Panc1 (cell line): ENCODE data around the gene HELZ. TPM values are rescaled to one million over a fixed set of nuclear protein-coding genes. Genes with fewer than 3 reads are reported as not detected.

Experiments used
- ATAC-seq: fragments of 200-7000 bp; cut with Tn5 transposase; 2 replicates; pipeline ENCODE4 v1.9.1; 2020; ENCODE audit warnings: mild to moderate bottlenecking, moderate library complexity
- BruUV-seq: library from RNA; stranded (reverse); fragments of 400-500 nt; replicated peaks from 2 replicates; lab custom pipeline; 2021; lab: Mats Ljungman, UMichigan
- CTCF ChIA-PET: fragments of 300-600 bp; sonication (Branson Sonifier 250); formaldehyde crosslinking; loops from one replicate; lab custom pipeline; 2022; ENCODE audit warnings: antibody characterized with exemption; lab: Charles Lee
- POLR2A ChIA-PET: fragments of 300-600 bp; sonication (Branson Sonifier 250); formaldehyde crosslinking; loops from one replicate; lab custom pipeline; 2022; ENCODE audit warnings: antibody characterized with exemption; lab: Charles Lee
- DNase-seq: peaks from one replicate; pipeline ENCODE4 v3.0.0-alpha.2; 2010; ENCODE audit warnings: low read depth, low spot score
- H3K27ac ChIP-seq: 2 replicates; pipeline ENCODE4 v1.5.1; 2011; ENCODE audit warnings: mild to moderate bottlenecking, low read length, inconsistent platforms
- H3K27me3 ChIP-seq: fragments of 200-500 bp; sonication (Bioruptor generic); 2 replicates; pipeline ENCODE4 v1.6.0; 2014; ENCODE audit warnings: low read length, inconsistent platforms; ENCODE audit not compliant: control insufficient read depth, insufficient read depth
- H3K36me3 ChIP-seq: fragments of 200-500 bp; sonication (Bioruptor generic); 2 replicates; pipeline ENCODE4 v1.5.1; 2014; ENCODE audit warnings: inconsistent platforms, mild to moderate bottlenecking, low read length, moderate library complexity; ENCODE audit not compliant: control insufficient read depth, insufficient read depth
- H3K4me1 ChIP-seq: 2 replicates; pipeline ENCODE4 v1.5.1; 2011; ENCODE audit warnings: inconsistent platforms, mild to moderate bottlenecking, low read length, moderate library complexity; ENCODE audit not compliant: control insufficient read depth, insufficient read depth
- H3K4me3 ChIP-seq, 2 experiments: 2 replicates each; pipeline ENCODE4 v1.5.1; 2011 to 2012; ENCODE audit warnings: low read depth in 2 of 2, low read length in 2 of 2, mild to moderate bottlenecking in 2 of 2, inconsistent platforms in 1 of 2, moderate library complexity in 1 of 2
- H3K9me3 ChIP-seq: fragments of 200-500 bp; sonication (Bioruptor generic); 2 replicates; pipeline ENCODE4 v1.5.1; 2014; ENCODE audit warnings: low read depth, mild to moderate bottlenecking, inconsistent platforms, low read length, moderate library complexity; ENCODE audit not compliant: control insufficient read depth, insufficient read depth
- POLR2AphosphoS5 ChIP-seq: IDR thresholded peaks from 2 replicates; pipeline ENCODE4 v1.6.1; 2012; ENCODE audit warnings: mild to moderate bottlenecking, low read depth, low read length, moderate library complexity
- SIN3A ChIP-seq: IDR thresholded peaks from 2 replicates; pipeline ENCODE4 v1.6.1; 2012; ENCODE audit warnings: low read depth, mild to moderate bottlenecking, low read length, moderate library complexity, borderline replicate concordance; ENCODE audit not compliant: insufficient read depth
- TCF7L2 ChIP-seq: IDR thresholded peaks from 2 replicates; pipeline ENCODE4 v1.6.1; 2011; ENCODE audit warnings: mild to moderate bottlenecking, low read depth, low read length, inconsistent platforms
- in situ Hi-C: cut with HindIII; loops from 2 replicates; pipeline ENCODE4 v1.10.0; 2016; ENCODE audit warnings: low sequenced_read_pairs, low pct_unique_long_range_greater_than_20kb
- intact Hi-C: fragments of 100-400 bp; cut with micrococcal nuclease; formaldehyde crosslinking; loops from one replicate; pipeline ENCODE4 v1.10.0; 2022; ENCODE audit not compliant: unreplicated experiment
- total RNA-seq: library from RNA; stranded (reverse); gene quantifications from one replicate; pipeline ENCODE4 v1.2.1, GENCODE V29; 2021; ENCODE audit not compliant: unreplicated experiment
- TF ChIP-seq, protein P1 (sequence below): fragments of 450-650 bp; IDR thresholded peaks from 2 replicates; pipeline ENCODE4 v1.5.1; 2017; ENCODE audit warnings: mild to moderate bottlenecking
- TF ChIP-seq, protein P2 (sequence below), 2 experiments: IDR thresholded peaks; 2 replicates each; pipeline ENCODE4 v1.6.1; 2011 to 2012; ENCODE audit warnings: low read depth in 2 of 2, control low read depth in 1 of 2, low read length in 1 of 2, mild to moderate bottlenecking in 1 of 2, moderate library complexity in 1 of 2; ENCODE audit not compliant: insufficient read depth in 1 of 2

HELZ gene
- total RNA-seq, 1 experiment from 2014 or later: 15.0 TPM

DNA sequence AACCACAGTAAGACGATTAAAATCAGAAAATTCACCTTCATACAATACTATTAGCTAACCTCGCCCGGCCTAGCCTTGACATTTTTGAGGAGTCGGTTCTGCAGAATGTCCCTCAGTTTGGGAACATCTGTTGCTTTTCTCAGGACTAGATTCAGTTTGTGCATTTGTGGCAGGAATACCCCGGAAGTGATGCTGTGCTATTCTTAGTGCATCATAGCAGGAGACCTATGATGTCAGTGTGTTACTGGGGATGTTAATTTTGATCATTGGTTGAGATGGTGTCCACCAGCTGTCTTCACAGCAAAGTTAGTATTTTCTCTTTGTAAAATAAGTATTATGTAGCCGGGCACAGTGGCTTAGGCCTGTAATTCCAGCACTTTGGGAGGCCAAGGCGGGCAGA, 21.5 kb upstream of the HELZ start:
- ChIA-PET POLR2A (no interaction called here), CTCF (no interaction called here)
- no peaks in the 10 kb centered on the region for H3K27me3 ChIP-seq
- H3K9me3 ChIP-seq: no peaks in the 10 kb centered on the region
- in situ Hi-C loops (no loop called here), intact Hi-C loops (no loop called here)
- H3K4me1 ChIP-seq: no peaks in the 10 kb centered on the region
- TF ChIP-seq, protein P1, sequence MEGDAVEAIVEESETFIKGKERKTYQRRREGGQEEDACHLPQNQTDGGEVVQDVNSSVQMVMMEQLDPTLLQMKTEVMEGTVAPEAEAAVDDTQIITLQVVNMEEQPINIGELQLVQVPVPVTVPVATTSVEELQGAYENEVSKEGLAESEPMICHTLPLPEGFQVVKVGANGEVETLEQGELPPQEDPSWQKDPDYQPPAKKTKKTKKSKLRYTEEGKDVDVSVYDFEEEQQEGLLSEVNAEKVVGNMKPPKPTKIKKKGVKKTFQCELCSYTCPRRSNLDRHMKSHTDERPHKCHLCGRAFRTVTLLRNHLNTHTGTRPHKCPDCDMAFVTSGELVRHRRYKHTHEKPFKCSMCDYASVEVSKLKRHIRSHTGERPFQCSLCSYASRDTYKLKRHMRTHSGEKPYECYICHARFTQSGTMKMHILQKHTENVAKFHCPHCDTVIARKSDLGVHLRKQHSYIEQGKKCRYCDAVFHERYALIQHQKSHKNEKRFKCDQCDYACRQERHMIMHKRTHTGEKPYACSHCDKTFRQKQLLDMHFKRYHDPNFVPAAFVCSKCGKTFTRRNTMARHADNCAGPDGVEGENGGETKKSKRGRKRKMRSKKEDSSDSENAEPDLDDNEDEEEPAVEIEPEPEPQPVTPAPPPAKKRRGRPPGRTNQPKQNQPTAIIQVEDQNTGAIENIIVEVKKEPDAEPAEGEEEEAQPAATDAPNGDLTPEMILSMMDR: no peak
- TF ChIP-seq POLR2AphosphoS5 (no peak), SIN3A (no peak), TCF7L2 (no peak)
- TF ChIP-seq, protein P2, sequence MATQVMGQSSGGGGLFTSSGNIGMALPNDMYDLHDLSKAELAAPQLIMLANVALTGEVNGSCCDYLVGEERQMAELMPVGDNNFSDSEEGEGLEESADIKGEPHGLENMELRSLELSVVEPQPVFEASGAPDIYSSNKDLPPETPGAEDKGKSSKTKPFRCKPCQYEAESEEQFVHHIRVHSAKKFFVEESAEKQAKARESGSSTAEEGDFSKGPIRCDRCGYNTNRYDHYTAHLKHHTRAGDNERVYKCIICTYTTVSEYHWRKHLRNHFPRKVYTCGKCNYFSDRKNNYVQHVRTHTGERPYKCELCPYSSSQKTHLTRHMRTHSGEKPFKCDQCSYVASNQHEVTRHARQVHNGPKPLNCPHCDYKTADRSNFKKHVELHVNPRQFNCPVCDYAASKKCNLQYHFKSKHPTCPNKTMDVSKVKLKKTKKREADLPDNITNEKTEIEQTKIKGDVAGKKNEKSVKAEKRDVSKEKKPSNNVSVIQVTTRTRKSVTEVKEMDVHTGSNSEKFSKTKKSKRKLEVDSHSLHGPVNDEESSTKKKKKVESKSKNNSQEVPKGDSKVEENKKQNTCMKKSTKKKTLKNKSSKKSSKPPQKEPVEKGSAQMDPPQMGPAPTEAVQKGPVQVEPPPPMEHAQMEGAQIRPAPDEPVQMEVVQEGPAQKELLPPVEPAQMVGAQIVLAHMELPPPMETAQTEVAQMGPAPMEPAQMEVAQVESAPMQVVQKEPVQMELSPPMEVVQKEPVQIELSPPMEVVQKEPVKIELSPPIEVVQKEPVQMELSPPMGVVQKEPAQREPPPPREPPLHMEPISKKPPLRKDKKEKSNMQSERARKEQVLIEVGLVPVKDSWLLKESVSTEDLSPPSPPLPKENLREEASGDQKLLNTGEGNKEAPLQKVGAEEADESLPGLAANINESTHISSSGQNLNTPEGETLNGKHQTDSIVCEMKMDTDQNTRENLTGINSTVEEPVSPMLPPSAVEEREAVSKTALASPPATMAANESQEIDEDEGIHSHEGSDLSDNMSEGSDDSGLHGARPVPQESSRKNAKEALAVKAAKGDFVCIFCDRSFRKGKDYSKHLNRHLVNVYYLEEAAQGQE (IDR thresholded peaks at IDR 0.05; ENCODE audit: insufficient read depth in 1 of 2, low read depth in 2 of 2, low read length in 1 of 2): no peak
- no peaks in the 10 kb centered on the region for H3K36me3 ChIP-seq
- no peak overlapping the region for H3K27ac ChIP-seq
- DNase-seq (no peak), ATAC-seq (no peak)
- no peak overlapping the region for H3K4me3 ChIP-seq
- no TSS peak for BruUV-seq

DNA sequence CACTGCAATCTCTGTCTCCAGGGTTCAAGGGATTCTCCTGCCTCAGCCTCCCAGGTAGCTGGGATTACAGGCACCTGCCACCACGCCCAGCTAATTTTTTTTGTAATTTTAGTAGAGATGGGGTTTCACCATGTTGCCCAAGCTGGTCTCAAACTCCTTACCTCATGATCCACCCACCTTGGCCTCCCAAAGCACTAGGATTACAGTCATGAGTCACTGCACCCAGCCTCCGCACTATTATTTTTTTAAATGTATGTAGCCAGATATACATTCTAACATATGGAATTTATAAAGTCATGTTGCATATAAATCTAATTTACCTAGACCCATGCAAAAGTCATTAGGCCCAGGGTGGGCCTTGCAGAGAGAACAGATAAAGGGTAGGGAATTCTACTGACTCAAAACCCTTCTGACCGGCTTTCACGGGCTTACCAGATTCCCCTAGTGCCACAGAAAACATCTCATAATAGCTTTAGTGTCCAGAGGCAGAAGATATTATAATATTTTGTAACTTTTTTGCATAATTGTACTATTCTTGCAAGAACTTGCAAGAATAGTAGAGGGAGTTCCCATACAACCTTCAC, 20.5 kb upstream of the HELZ start:
- ChIA-PET POLR2A (no interaction called here), CTCF (no interaction called here)
- intact Hi-C loops: no loop called here
- H3K4me3 ChIP-seq: no peak overlapping the region
- no TSS peak for BruUV-seq
- H3K9me3 ChIP-seq: no peaks in the 10 kb centered on the region
- ATAC-seq (no peak), DNase-seq (no peak)
- no peaks in the 10 kb centered on the region for H3K4me1 ChIP-seq
- TF ChIP-seq, protein P1: no peak
- TF ChIP-seq POLR2AphosphoS5: no peak
- TF ChIP-seq, protein P2 (IDR thresholded peaks at IDR 0.05; ENCODE audit: insufficient read depth in 1 of 2, low read depth in 2 of 2, low read length in 1 of 2): no peak
- no peak for TF ChIP-seq TCF7L2
- no peak for TF ChIP-seq SIN3A
- no peak overlapping the region for H3K27ac ChIP-seq
- H3K27me3 ChIP-seq: no peaks in the 10 kb centered on the region
- in situ Hi-C loops: no loop called here
- no peaks in the 10 kb centered on the region for H3K36me3 ChIP-seq
